Heart right ventricle (tissue), 16 donors: Measurements from ENCODE around the gene LRMDA. TPM values are rescaled to one million over a fixed set of nuclear protein-coding genes. Genes with fewer than 3 reads are reported as not detected.
"Not testable (repeated sequence)": the region's sequence is repeated elsewhere in the genome, so short reads cannot be mapped to it uniquely, and the experiment has no call there.

ENCODE experiments used
- ATAC-seq, 8 donors: fragments of 200-7000 bp; cut with Tn5 transposase; one replicate each; pipeline ENCODE4 v1.9.1; 2020; ENCODE audit warnings: mild to moderate bottlenecking in 8 of 8, moderate library complexity in 8 of 8, moderate number of reproducible peaks in 1 of 8
- DNase-seq, 2 donors: peaks; one replicate each; pipeline ENCODE4 v3.0.0-alpha.2; 2020
- H3K27ac ChIP-seq, 10 donors: fragments of 200-600 bp; sonication (generic) in 2 of 10; one replicate each; pipeline versions ENCODE4 v1.5.0 to v1.8.0; 2020 to 2022; ENCODE audit warnings: mild to moderate bottlenecking in 3 of 10
- H3K27me3 ChIP-seq, 7 donors: fragments of 200-600 bp; one replicate each; pipeline ENCODE4 v1.8.0; 2021 to 2022; ENCODE audit warnings: mild to moderate bottlenecking in 2 of 7
- H3K36me3 ChIP-seq, 9 donors: fragments of 200-600 bp; sonication (generic) in 1 of 9; one replicate each; pipeline versions ENCODE4 v1.5.0 to v1.8.0; 2020 to 2022; ENCODE audit warnings: mild to moderate bottlenecking in 2 of 9
- H3K4me1 ChIP-seq, 9 donors: fragments of 200-600 bp; sonication (generic) in 1 of 9; one replicate each; pipeline versions ENCODE4 v1.5.0 to v1.8.0; 2020 to 2022; ENCODE audit warnings: mild to moderate bottlenecking in 4 of 9
- H3K4me3 ChIP-seq, 10 donors: fragments of 200-600 bp; sonication (generic) in 2 of 10; one replicate each; pipeline versions ENCODE4 v1.5.0 to v1.8.0; 2020 to 2022; ENCODE audit warnings: mild to moderate bottlenecking in 7 of 10, moderate library complexity in 2 of 10
- H3K9me3 ChIP-seq, 11 donors: fragments of 200-600 bp in 10 of 11; sonication (generic) in 2 of 11; one replicate each; pipeline versions ENCODE4 v1.5.0 to v1.8.0; 2013 to 2022; ENCODE audit warnings: mild to moderate bottlenecking in 2 of 11, control low read depth in 1 of 11, moderate library complexity in 1 of 11
- whole genome bisulfite sequencing, 2 donors: extraction: QIAGEN DNeasy Blood & Tissue Kit; methylation state at CpG; one replicate each; pipeline ENCODE4 v1.1.7; 2013; ENCODE audit warnings: inconsistent platforms in 1 of 2; 5-methylcytosine and 5-hydroxymethylcytosine counted together
- intact Hi-C, 10 donors: fragments of 100-400 bp; cut with DNase I; formaldehyde crosslinking; loops; one replicate each; pipeline versions ENCODE4 v1.11.1 to v1.14.2; 2022
- polyA plus RNA-seq, 2 donors: library from polyadenylated mRNA; stranded (reverse); fragments of 200-250 nt; gene quantifications; one replicate each; pipeline ENCODE4 v1.2.3, GENCODE V29; 2013
- total RNA-seq, 10 donors: library from RNA; stranded (reverse); fragmentation: NEBNext Ultra II Directional in 3 of 10; extraction: Animal tissue kit (Norgen Biotek cat#: 25700) in 3 of 10; gene quantifications; one replicate each; pipeline versions ENCODE4 v1.2.1 to v1.2.4, GENCODE V29; 2021 to 2023
- TF ChIP-seq, protein P1 (sequence below), 9 donors: fragments of 200-600 bp; sonication (generic) in 2 of 9; IDR thresholded peaks; one replicate each; pipeline versions ENCODE4 v1.5.0 to v1.8.0; 2021 to 2022; ENCODE audit warnings: antibody characterized with exemption in 9 of 9, mild to moderate bottlenecking in 5 of 9, moderate library complexity in 1 of 9
- donor health status: Arrhythmogenic right ventricular cardiomyopathy.
- donor health status: ischemic (EF 13 %, LVEDD 7.1; RV severe dilation, severe dysfunction).
- donor health status: healthy with polysubstance abuse.
- donor health status: DM: no; HTN: yes; CAD: no.
- donor health status: DM: no; HTN: no; CAD: no.
- donor health status: ischemic (EF 25% LVEDD 6.9; RV normal size, moderate dysfunction).
- donor health status: ischemic (EF 25% LVEDD 5.7; RV mildly dilated, moderate dysfunction).
- donor health status: healthy.
- donor health status: DM: yes; HTN: yes; CAD: no.
- donor health status: Ischemic cardiomyopathy.
- donor health status: ischemic (EF 35%, LVEDD 5.7; RV mildly dilated, moderate dysfunction).
- donor health status: nonischemic (EF 11% LVEDD 7.7; RV severe dilation, severe dysfunction).
- donor health status: DM: yes; HTN: yes; CAD: no.
- donor health status: PGD.
- donor health status: ischemic (EF 29% LVEDD 5.4; RV normal size, mild dysfunction).
- donor health status: nonischemic (EF 23%, LVEDD 6.1; RV moderate dilation, normal function).

Gene LRMDA
- total and polyA plus RNA-seq, 12 donors = 4.0 to 59.8 (median 12.7) TPM

DNA sequence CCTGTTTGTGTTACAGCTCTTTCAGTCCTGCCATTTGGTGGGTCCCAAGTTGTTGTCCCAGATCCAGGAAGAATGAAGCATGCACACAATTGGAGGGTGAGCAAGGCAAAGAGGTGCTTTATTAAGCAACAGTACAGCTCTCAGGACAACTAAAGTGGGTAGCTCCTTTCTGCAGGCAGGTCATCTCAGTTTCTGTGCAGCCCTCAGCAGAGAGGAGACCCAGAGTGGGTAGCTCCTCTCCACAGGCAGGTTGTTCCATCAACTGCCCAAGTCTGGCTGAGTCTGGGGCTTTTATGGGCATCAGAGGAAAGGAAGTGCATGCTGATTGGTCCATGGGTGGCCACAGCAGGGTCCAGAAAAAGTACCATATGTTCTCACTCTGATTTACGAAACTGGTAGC is 624.5 kb downstream of the LRMDA start:
- intact Hi-C loops = no loop called here
- ATAC-seq (no peak), DNase-seq (no peak)
- TF ChIP-seq, protein P1, sequence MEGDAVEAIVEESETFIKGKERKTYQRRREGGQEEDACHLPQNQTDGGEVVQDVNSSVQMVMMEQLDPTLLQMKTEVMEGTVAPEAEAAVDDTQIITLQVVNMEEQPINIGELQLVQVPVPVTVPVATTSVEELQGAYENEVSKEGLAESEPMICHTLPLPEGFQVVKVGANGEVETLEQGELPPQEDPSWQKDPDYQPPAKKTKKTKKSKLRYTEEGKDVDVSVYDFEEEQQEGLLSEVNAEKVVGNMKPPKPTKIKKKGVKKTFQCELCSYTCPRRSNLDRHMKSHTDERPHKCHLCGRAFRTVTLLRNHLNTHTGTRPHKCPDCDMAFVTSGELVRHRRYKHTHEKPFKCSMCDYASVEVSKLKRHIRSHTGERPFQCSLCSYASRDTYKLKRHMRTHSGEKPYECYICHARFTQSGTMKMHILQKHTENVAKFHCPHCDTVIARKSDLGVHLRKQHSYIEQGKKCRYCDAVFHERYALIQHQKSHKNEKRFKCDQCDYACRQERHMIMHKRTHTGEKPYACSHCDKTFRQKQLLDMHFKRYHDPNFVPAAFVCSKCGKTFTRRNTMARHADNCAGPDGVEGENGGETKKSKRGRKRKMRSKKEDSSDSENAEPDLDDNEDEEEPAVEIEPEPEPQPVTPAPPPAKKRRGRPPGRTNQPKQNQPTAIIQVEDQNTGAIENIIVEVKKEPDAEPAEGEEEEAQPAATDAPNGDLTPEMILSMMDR (IDR thresholded peaks at IDR 0.05) = no peak
- H3K27ac ChIP-seq = no peak overlapping the region
- WGBS, 2 donors = 97 to 100% methylated on average over 1 of the region's 1 CpG
- peaks cover 0 to 16% (median 0%) of the 10 kb centered on the region in 11 donors for H3K9me3 ChIP-seq
- peaks cover 0 to 3% (median 0%) of the 10 kb centered on the region in 9 donors for H3K36me3 ChIP-seq
- no peaks in the 10 kb centered on the region for H3K4me1 ChIP-seq
- no peaks in the 10 kb centered on the region for H3K27me3 ChIP-seq
- H3K4me3 ChIP-seq = no peak overlapping the region

DNA sequence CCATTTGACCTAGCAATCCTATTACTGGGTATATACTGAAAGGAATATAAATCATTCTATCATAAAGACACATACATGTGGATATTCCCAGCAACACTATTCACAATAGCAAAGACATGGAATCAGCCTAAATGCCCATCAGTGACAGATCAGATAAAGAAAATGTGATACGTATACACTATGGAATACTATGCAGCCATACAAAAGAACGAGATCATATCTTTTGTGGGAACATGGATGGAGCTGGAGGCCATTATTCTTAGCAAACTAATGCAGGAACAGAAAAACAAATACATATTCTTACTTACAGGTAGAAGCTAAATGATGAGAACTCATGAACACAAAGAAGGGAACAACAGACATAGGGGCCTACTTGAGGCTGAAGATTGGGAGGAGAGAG is 629.6 kb downstream of the LRMDA start:
- 98 to 99% methylated on average over 2 of the region's 2 CpGs for WGBS, 2 donors
- H3K27ac ChIP-seq, H3K4me1 ChIP-seq, H3K36me3 ChIP-seq, intact Hi-C loops, H3K9me3 ChIP-seq, H3K4me3 ChIP-seq, DNase-seq, ATAC-seq, H3K27me3 ChIP-seq: not testable (repeated sequence)

DNA sequence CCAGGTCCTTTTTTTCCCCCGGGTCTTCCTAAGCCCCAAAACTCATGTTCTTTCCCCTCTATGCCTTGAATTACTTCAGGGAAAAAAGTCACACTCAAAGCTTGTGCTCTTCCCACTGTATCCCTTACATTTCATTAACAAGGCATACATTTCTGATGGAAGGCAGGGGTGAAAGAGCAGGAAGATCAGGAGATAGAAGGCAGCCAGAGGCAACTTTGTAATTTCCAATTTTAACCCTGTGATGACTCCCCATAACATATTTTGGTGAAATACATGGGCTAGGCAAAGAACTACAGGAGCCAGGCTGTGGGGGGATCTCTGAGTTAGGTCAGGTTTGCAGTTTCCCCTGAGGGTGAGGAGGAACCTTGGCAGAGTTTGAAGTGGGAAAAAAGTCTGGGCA is 635.0 kb downstream of the LRMDA start:
- intact Hi-C loops = no loop called here
- no peaks in the 10 kb centered on the region for H3K4me1 ChIP-seq

DNA sequence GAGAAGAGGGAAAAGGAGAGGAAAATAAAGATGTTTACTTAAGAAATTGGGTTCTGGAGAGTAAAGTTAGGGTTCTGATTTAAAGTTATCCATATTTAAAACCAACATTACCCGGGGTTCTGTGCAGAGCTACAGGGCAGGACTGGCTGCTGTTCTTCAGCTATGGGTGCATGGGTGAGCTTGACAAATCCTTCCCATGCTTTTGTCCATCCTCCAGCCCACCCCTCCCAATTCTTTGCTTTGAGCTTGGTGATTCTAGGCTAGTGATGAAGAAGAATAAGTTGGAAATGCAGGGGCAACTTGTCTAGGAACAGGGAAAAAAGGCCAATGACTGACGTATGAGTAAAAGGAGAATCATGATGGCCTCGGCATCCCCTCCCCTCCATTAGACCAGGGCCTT is 636.0 kb downstream of the LRMDA start:
- no peak for DNase-seq
- H3K4me1 ChIP-seq = no peaks in the 10 kb centered on the region
- no peak for ATAC-seq
- TF ChIP-seq, protein P1 (IDR thresholded peaks at IDR 0.05) = no peak
- no peaks in the 10 kb centered on the region for H3K27me3 ChIP-seq
- H3K9me3 ChIP-seq = peaks cover 0 to 10% (median 0%) of the 10 kb centered on the region in 11 donors
- no peak overlapping the region for H3K4me3 ChIP-seq
- no peaks in the 10 kb centered on the region for H3K36me3 ChIP-seq
- no peak overlapping the region for H3K27ac ChIP-seq
- WGBS, 2 donors = 93 to 97% methylated on average over 3 of the region's 3 CpGs
- intact Hi-C loops = no loop called here

More for the DNA sequence above, 635.0 kb downstream of the LRMDA start:
- Histone ChIP-seq H3K36me3 (no peaks in the 10 kb centered on the region), H3K27ac (no peak overlapping the region), H3K4me3 (no peak overlapping the region), H3K27me3 (no peaks in the 10 kb centered on the region), H3K9me3 (peaks cover 0 to 10% (median 0%) of the 10 kb centered on the region in 11 donors)
- WGBS, 2 donors = 91 to 97% methylated on average over 1 of the region's 1 CpG
- TF ChIP-seq, protein P1 (IDR thresholded peaks at IDR 0.05) = no peak
- no peak for ATAC-seq
- no peak for DNase-seq

DNA sequence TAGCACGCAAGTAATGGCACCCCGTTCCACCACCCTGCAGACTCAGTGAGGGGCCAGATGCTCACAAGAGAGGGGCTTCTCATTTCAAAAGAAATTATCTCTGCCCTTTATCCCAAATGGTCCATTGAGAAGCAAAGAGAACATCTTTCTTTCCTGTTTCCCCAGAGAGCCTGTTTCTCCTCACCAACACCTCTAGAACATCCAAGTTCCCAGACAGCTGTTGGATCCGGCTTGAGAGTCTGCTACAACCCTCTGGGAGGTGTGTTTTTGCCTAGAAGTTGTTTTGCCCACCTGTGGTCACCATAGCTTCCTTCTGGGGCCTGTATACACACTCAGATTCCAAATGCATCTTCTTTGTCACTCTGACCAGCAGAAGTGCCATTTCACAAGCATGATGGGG is 637.4 kb downstream of the LRMDA start:
- intact Hi-C loops = no loop called here
- ATAC-seq (no peak), DNase-seq (no peak)
- H3K36me3 ChIP-seq = no peaks in the 10 kb centered on the region
- 91 to 95% methylated on average over 3 of the region's 3 CpGs for WGBS, 2 donors
- H3K27ac ChIP-seq = no peak overlapping the region
- no peaks in the 10 kb centered on the region for H3K27me3 ChIP-seq
- H3K9me3 ChIP-seq = peaks cover 0 to 10% (median 0%) of the 10 kb centered on the region in 11 donors
- TF ChIP-seq, protein P1 (IDR thresholded peaks at IDR 0.05) = no peak
- no peak overlapping the region for H3K4me3 ChIP-seq
- no peaks in the 10 kb centered on the region for H3K4me1 ChIP-seq
